WTC11 (cell line): ENCODE data around the gene CFAP92. TPM values are rescaled to one million over a fixed set of nuclear protein-coding genes. Genes with fewer than 3 reads are reported as not detected.

ENCODE experiments used
- ATAC-seq: fragments of 200-7000 bp; cut with Tn5 transposase; 2 replicates; pipeline ENCODE4 v1.10.0; 2021; ENCODE audit warnings: mild to moderate bottlenecking, moderate library complexity
- CTCF ChIA-PET: fragments of 300-600 bp; sonication (Branson Sonifier 250); formaldehyde crosslinking; loops from one replicate; lab custom pipeline; 2021; ENCODE audit warnings: antibody characterized with exemption; lab: Charles Lee
- POLR2A ChIA-PET: fragments of 350-600 bp; sonication (Branson Sonifier 250); formaldehyde crosslinking; loops from one replicate; lab custom pipeline; 2021; ENCODE audit warnings: antibody characterized with exemption; lab: Charles Lee
- DNase-seq: peaks from one replicate; pipeline ENCODE4 v3.0.0; 2021; ENCODE audit warnings: low spot score
- H3K27ac Mint-ChIP-seq: 2 replicates; pipeline ENCODE4 v1.8.0; 2021; ENCODE audit warnings: mixed read lengths
- H3K27me3 Mint-ChIP-seq: 2 replicates; pipeline ENCODE4 v1.8.0; 2021; ENCODE audit warnings: low read depth, mild to moderate bottlenecking, moderate library complexity, mixed read lengths
- H3K36me3 Mint-ChIP-seq: 2 replicates; pipeline ENCODE4 v1.8.0; 2021; ENCODE audit warnings: mixed read lengths
- H3K4me1 Mint-ChIP-seq: 2 replicates; pipeline ENCODE4 v1.8.0; 2022; ENCODE audit warnings: mixed read lengths
- H3K4me3 Mint-ChIP-seq: 2 replicates; pipeline ENCODE4 v1.8.0; 2021; ENCODE audit warnings: mild to moderate bottlenecking, moderate library complexity, mixed read lengths
- H3K9me3 Mint-ChIP-seq: 2 replicates; pipeline ENCODE4 v1.8.0; 2021; ENCODE audit warnings: mixed read lengths
- AFF4 ChIP-seq: sonication (generic); formaldehyde crosslinking; IDR thresholded peaks from 2 replicates; pipeline ENCODE4 v1.8.1; 2023; ENCODE audit warnings: mild to moderate bottlenecking, missing genetic modification reagents, borderline replicate concordance
- ATF2 ChIP-seq: sonication (generic); formaldehyde crosslinking; IDR thresholded peaks from 2 replicates; pipeline ENCODE4 v1.8.1; 2022; ENCODE audit warnings: low read depth, missing genetic modification reagents, borderline replicate concordance
- ATF3 ChIP-seq: sonication (generic); formaldehyde crosslinking; conservative IDR thresholded peaks from 2 replicates; pipeline ENCODE4 v1.8.1; 2022; ENCODE audit warnings: mild to moderate bottlenecking, missing genetic modification reagents
- E2F1 ChIP-seq: sonication (generic); formaldehyde crosslinking; IDR thresholded peaks from 2 replicates; pipeline ENCODE4 v1.8.0; 2022; ENCODE audit warnings: mild to moderate bottlenecking, missing genetic modification reagents
- ERG ChIP-seq: fragments of 250-450 bp; sonication (Bioruptor Pico); IDR thresholded peaks from 2 replicates; pipeline ENCODE4 v1.8.0; 2021; ENCODE audit warnings: mild to moderate bottlenecking
- ETV6 ChIP-seq: sonication (generic); formaldehyde crosslinking; IDR thresholded peaks from 2 replicates; pipeline ENCODE4 v1.8.1; 2022; ENCODE audit warnings: mild to moderate bottlenecking, missing genetic modification reagents
- FOXK1 ChIP-seq: sonication (generic); formaldehyde crosslinking; IDR thresholded peaks from 2 replicates; pipeline ENCODE4 v1.8.0; 2022; ENCODE audit warnings: mild to moderate bottlenecking, moderate library complexity, missing genetic modification reagents
- GABPB1 ChIP-seq: sonication (generic); formaldehyde crosslinking; IDR thresholded peaks from 2 replicates; pipeline ENCODE4 v1.8.1; 2023; ENCODE audit warnings: mild to moderate bottlenecking, missing genetic modification reagents
- HMGA2 ChIP-seq: fragments of 250-450 bp; sonication (Bioruptor Pico); IDR thresholded peaks from 2 replicates; pipeline ENCODE4 v1.4.0; 2021; ENCODE audit warnings: mild to moderate bottlenecking, moderate library complexity
- HMGXB4 ChIP-seq: sonication (generic); formaldehyde crosslinking; IDR thresholded peaks from 2 replicates; pipeline ENCODE4 v1.8.1; 2023; ENCODE audit warnings: mild to moderate bottlenecking, moderate library complexity, missing genetic modification reagents
- IRF1 ChIP-seq: sonication (generic); formaldehyde crosslinking; IDR thresholded peaks from 2 replicates; pipeline ENCODE4 v1.8.0; 2023; ENCODE audit warnings: missing genetic modification reagents
- NR2C2 ChIP-seq: sonication (generic); formaldehyde crosslinking; IDR thresholded peaks from 2 replicates; pipeline ENCODE4 v1.8.0; 2022; ENCODE audit warnings: mild to moderate bottlenecking, missing genetic modification reagents
- OVOL2 ChIP-seq: fragments of 250-450 bp; sonication (Bioruptor Pico); IDR thresholded peaks from 2 replicates; pipeline ENCODE4 v1.9.0; 2021; ENCODE audit warnings: mild to moderate bottlenecking, borderline replicate concordance
- PREB ChIP-seq: sonication (generic); formaldehyde crosslinking; IDR thresholded peaks from 2 replicates; pipeline ENCODE4 v1.8.1; 2022; ENCODE audit warnings: mild to moderate bottlenecking, missing genetic modification reagents, moderate library complexity, borderline replicate concordance
- RORB ChIP-seq: fragments of 250-450 bp; sonication (Bioruptor Pico); IDR thresholded peaks from 2 replicates; pipeline ENCODE4 v1.9.0; 2021; ENCODE audit warnings: mild to moderate bottlenecking
- total RNA-seq: library from RNA; stranded (reverse); gene quantifications from 3 replicates; pipeline ENCODE4 v1.2.3, GENCODE V29; 2021

Gene CFAP92
- total RNA-seq, 1 experiment from 2014 or later = 2.9 TPM

GRCh38 chr3:129033633-129034321 lies 39.9 kb upstream of the CFAP92 start:
- ChIA-PET CTCF (interaction anchor here (3.6 kb wide), 1 partner anchor 64 kb away, joined by 13 read pairs; no protein-coding TSS in a partner anchor), POLR2A (no interaction called here)
- Mint-ChIP-seq H3K4me1 (no peaks in the 10 kb centered on the region), H3K27ac (no peak overlapping the region), H3K27me3 (peaks cover 11% of the 10 kb centered on the region), H3K9me3 (no peaks in the 10 kb centered on the region; the same call in 1 of the 2 replicates), H3K36me3 (no peaks in the 10 kb centered on the region), H3K4me3 (no peak overlapping the region)
- DNase-seq (no peak), ATAC-seq (no peak)
- TF ChIP-seq ATF2 (CRISPR knock-in tag) (no peak), IRF1 (CRISPR knock-in tag) (no peak), NR2C2 (CRISPR knock-in tag) (no peak), ATF3 (CRISPR knock-in tag) (no peak), OVOL2 (CRISPR knock-in tag) (no peak), ERG (CRISPR knock-in tag) (no peak), E2F1 (no peak), RORB (CRISPR knock-in tag) (no peak), GABPB1 (CRISPR knock-in tag) (no peak), HMGXB4 (CRISPR knock-in tag) (no peak), FOXK1 (no peak), HMGA2 (CRISPR knock-in tag) (no peak), PREB (CRISPR knock-in tag) (no peak), AFF4 (CRISPR knock-in tag) (no peak), ETV6 (CRISPR knock-in tag) (no peak)
